Panc1 (cell line): ENCODE data around the gene NDST1. TPM values are rescaled to one million over a fixed set of nuclear protein-coding genes. Genes with fewer than 3 reads are reported as not detected.

Experiments used
- ATAC-seq: fragments of 200-7000 bp; cut with Tn5 transposase; 2 replicates; pipeline ENCODE4 v1.9.1; 2020; ENCODE audit warnings: mild to moderate bottlenecking, moderate library complexity
- BruUV-seq: library from RNA; stranded (reverse); fragments of 400-500 nt; replicated peaks from 2 replicates; lab custom pipeline; 2021; lab: Mats Ljungman, UMichigan
- CTCF ChIA-PET: fragments of 300-600 bp; sonication (Branson Sonifier 250); formaldehyde crosslinking; loops from one replicate; lab custom pipeline; 2022; ENCODE audit warnings: antibody characterized with exemption; lab: Charles Lee
- POLR2A ChIA-PET: fragments of 300-600 bp; sonication (Branson Sonifier 250); formaldehyde crosslinking; loops from one replicate; lab custom pipeline; 2022; ENCODE audit warnings: antibody characterized with exemption; lab: Charles Lee
- DNase-seq: peaks from one replicate; pipeline ENCODE4 v3.0.0-alpha.2; 2010; ENCODE audit warnings: low read depth, low spot score
- H3K27ac ChIP-seq: 2 replicates; pipeline ENCODE4 v1.5.1; 2011; ENCODE audit warnings: mild to moderate bottlenecking, low read length, inconsistent platforms
- H3K27me3 ChIP-seq: fragments of 200-500 bp; sonication (Bioruptor generic); 2 replicates; pipeline ENCODE4 v1.6.0; 2014; ENCODE audit warnings: low read length, inconsistent platforms; ENCODE audit not compliant: control insufficient read depth, insufficient read depth
- H3K36me3 ChIP-seq: fragments of 200-500 bp; sonication (Bioruptor generic); 2 replicates; pipeline ENCODE4 v1.5.1; 2014; ENCODE audit warnings: inconsistent platforms, mild to moderate bottlenecking, low read length, moderate library complexity; ENCODE audit not compliant: control insufficient read depth, insufficient read depth
- H3K4me1 ChIP-seq: 2 replicates; pipeline ENCODE4 v1.5.1; 2011; ENCODE audit warnings: inconsistent platforms, mild to moderate bottlenecking, low read length, moderate library complexity; ENCODE audit not compliant: control insufficient read depth, insufficient read depth
- H3K4me3 ChIP-seq, 2 experiments: 2 replicates each; pipeline ENCODE4 v1.5.1; 2011 to 2012; ENCODE audit warnings: low read depth in 2 of 2, low read length in 2 of 2, mild to moderate bottlenecking in 2 of 2, inconsistent platforms in 1 of 2, moderate library complexity in 1 of 2
- H3K9me3 ChIP-seq: fragments of 200-500 bp; sonication (Bioruptor generic); 2 replicates; pipeline ENCODE4 v1.5.1; 2014; ENCODE audit warnings: low read depth, mild to moderate bottlenecking, inconsistent platforms, low read length, moderate library complexity; ENCODE audit not compliant: control insufficient read depth, insufficient read depth
- POLR2AphosphoS5 ChIP-seq: IDR thresholded peaks from 2 replicates; pipeline ENCODE4 v1.6.1; 2012; ENCODE audit warnings: mild to moderate bottlenecking, low read depth, low read length, moderate library complexity
- REST ChIP-seq, 2 experiments: IDR thresholded peaks; 2 replicates each; pipeline ENCODE4 v1.6.1; 2011 to 2012; ENCODE audit warnings: low read depth in 2 of 2, control low read depth in 1 of 2, low read length in 1 of 2, mild to moderate bottlenecking in 1 of 2, moderate library complexity in 1 of 2; ENCODE audit not compliant: insufficient read depth in 1 of 2
- SIN3A ChIP-seq: IDR thresholded peaks from 2 replicates; pipeline ENCODE4 v1.6.1; 2012; ENCODE audit warnings: low read depth, mild to moderate bottlenecking, low read length, moderate library complexity, borderline replicate concordance; ENCODE audit not compliant: insufficient read depth
- TCF7L2 ChIP-seq: IDR thresholded peaks from 2 replicates; pipeline ENCODE4 v1.6.1; 2011; ENCODE audit warnings: mild to moderate bottlenecking, low read depth, low read length, inconsistent platforms
- in situ Hi-C: cut with HindIII; loops from 2 replicates; pipeline ENCODE4 v1.10.0; 2016; ENCODE audit warnings: low sequenced_read_pairs, low pct_unique_long_range_greater_than_20kb
- intact Hi-C: fragments of 100-400 bp; cut with micrococcal nuclease; formaldehyde crosslinking; loops from one replicate; pipeline ENCODE4 v1.10.0; 2022; ENCODE audit not compliant: unreplicated experiment
- total RNA-seq: library from RNA; stranded (reverse); gene quantifications from one replicate; pipeline ENCODE4 v1.2.1, GENCODE V29; 2021; ENCODE audit not compliant: unreplicated experiment
- TF ChIP-seq, protein P1 (sequence below): fragments of 450-650 bp; IDR thresholded peaks from 2 replicates; pipeline ENCODE4 v1.5.1; 2017; ENCODE audit warnings: mild to moderate bottlenecking

Gene NDST1
- total RNA-seq, 1 experiment from 2014 or later = 142 TPM

GRCh38 chr5:150567031-150567717 is 59.2 kb downstream of the NDST1 start:
- DNase-seq (no peak), ATAC-seq (no peak)
- intact Hi-C loops = loop anchor here (10.0 kb wide), 1 partner anchor 238 kb away; no protein-coding TSS in a partner anchor

GRCh38 chr5:150568663-150569062 is 60.7 kb downstream of the NDST1 start:
- Histone ChIP-seq H3K27ac (no peak overlapping the region), H3K36me3 (no peaks in the 10 kb centered on the region), H3K27me3 (no peaks in the 10 kb centered on the region), H3K4me1 (no peaks in the 10 kb centered on the region), H3K4me3 (no peak overlapping the region), H3K9me3 (no peaks in the 10 kb centered on the region)
- intact Hi-C loops = loop anchor here (10.0 kb wide), 1 partner anchor 236 kb away; no protein-coding TSS in a partner anchor
- ChIA-PET POLR2A (no interaction called here), CTCF (no interaction called here)
- no TSS peak for BruUV-seq
- in situ Hi-C loops = no loop called here
- DNase-seq (no peak), ATAC-seq (no peak)
- TF ChIP-seq REST (IDR thresholded peaks at IDR 0.05; ENCODE audit: insufficient read depth in 1 of 2, low read depth in 2 of 2, low read length in 1 of 2) = no peak
- TF ChIP-seq POLR2AphosphoS5 = no peak
- TF ChIP-seq, protein P1, sequence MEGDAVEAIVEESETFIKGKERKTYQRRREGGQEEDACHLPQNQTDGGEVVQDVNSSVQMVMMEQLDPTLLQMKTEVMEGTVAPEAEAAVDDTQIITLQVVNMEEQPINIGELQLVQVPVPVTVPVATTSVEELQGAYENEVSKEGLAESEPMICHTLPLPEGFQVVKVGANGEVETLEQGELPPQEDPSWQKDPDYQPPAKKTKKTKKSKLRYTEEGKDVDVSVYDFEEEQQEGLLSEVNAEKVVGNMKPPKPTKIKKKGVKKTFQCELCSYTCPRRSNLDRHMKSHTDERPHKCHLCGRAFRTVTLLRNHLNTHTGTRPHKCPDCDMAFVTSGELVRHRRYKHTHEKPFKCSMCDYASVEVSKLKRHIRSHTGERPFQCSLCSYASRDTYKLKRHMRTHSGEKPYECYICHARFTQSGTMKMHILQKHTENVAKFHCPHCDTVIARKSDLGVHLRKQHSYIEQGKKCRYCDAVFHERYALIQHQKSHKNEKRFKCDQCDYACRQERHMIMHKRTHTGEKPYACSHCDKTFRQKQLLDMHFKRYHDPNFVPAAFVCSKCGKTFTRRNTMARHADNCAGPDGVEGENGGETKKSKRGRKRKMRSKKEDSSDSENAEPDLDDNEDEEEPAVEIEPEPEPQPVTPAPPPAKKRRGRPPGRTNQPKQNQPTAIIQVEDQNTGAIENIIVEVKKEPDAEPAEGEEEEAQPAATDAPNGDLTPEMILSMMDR = no peak

More at GRCh38 chr5:150567031-150567717, 59.2 kb downstream of the NDST1 start:
- H3K4me1 ChIP-seq = peaks cover 5% of the 10 kb centered on the region
- no peak overlapping the region for H3K27ac ChIP-seq
- H3K36me3 ChIP-seq = no peaks in the 10 kb centered on the region
- TF ChIP-seq POLR2AphosphoS5 (no peak), TCF7L2 (no peak)
- no peaks in the 10 kb centered on the region for H3K27me3 ChIP-seq
- CTCF ChIA-PET = no interaction called here
- POLR2A ChIA-PET = interaction anchor here (0.5 to 0.6 kb wide), 2 partner anchors 54 to 79 kb away, joined by 3 read pairs; no protein-coding TSS in a partner anchor
- no peak overlapping the region for H3K4me3 ChIP-seq
- in situ Hi-C loops = no loop called here
- H3K9me3 ChIP-seq = no peaks in the 10 kb centered on the region
- BruUV-seq = no TSS peak

DNA sequence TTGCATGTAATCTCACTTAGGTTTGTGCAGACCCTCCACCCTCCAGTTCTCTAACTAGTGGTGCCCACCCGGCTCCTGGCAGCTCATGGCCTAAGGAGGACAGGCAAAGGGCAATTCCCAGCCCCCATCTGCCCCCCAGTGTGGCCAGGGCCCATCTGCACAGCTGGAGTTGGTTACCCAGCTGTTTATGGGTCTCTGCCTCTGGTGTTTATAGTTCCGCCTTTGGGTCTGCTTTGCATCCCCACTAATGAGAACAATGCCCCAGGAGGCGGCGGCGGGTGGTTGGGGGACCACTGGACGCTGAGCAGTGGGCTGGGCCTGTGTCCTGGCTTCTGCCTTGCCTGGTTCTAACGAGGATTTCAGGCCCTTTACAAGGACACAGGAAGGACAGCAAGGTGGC is 62.4 kb downstream of the NDST1 start:
- intact Hi-C loops = no loop called here
- Histone ChIP-seq H3K27ac (no peak overlapping the region), H3K9me3 (no peaks in the 10 kb centered on the region), H3K36me3 (no peaks in the 10 kb centered on the region), H3K4me3 (no peak overlapping the region), H3K27me3 (no peaks in the 10 kb centered on the region), H3K4me1 (no peaks in the 10 kb centered on the region; the same call in 1 of the 2 replicates)
- ChIA-PET CTCF (no interaction called here), POLR2A (no interaction called here)
- DNase-seq = no peak
- ATAC-seq = no peak
- no TSS peak for BruUV-seq
- no peak for TF ChIP-seq REST (IDR thresholded peaks at IDR 0.05; ENCODE audit: insufficient read depth in 1 of 2, low read depth in 2 of 2, low read length in 1 of 2)
- TF ChIP-seq POLR2AphosphoS5 = no peak
- TF ChIP-seq, protein P1 = no peak
- no peak for TF ChIP-seq TCF7L2
- no peak for TF ChIP-seq SIN3A
- in situ Hi-C loops = no loop called here
